D341Med (cell line): ENCODE measurements around the gene RNF220.
A peak's percentile ranks its signal among the peaks of the same experiment; 100 is the strongest.

Experiments used
- DNase-seq: peaks from one replicate; pipeline ENCODE4 v3.0.0; 2012; ENCODE audit warnings: low spot score

The RNF220 gene

GRCh38 chr1:44587796-44588460 is 182.9 kb downstream of the RNF220 start:
- DNase-seq, result no peak

- no peak for DNase-seq
Measured at GRCh38 chr1:44588551-44589210, 183.6 kb downstream of the RNF220 start.

GRCh38 chr1:44590475-44590874 is 185.4 kb downstream of the RNF220 start:
- no peak for DNase-seq

- no peak for DNase-seq
Measured at GRCh38 chr1:44591381-44591780, 186.3 kb downstream of the RNF220 start.

- DNase-seq, result no peak
Measured at GRCh38 chr1:44592208-44593145, 187.4 kb downstream of the RNF220 start.

GRCh38 chr1:44594353-44594752 is 189.3 kb downstream of the RNF220 start:
- no peak for DNase-seq

GRCh38 chr1:44594871-44595735 is 190.0 kb downstream of the RNF220 start:
- peak; percentile 93 for DNase-seq

- DNase-seq, result no peak
Measured at GRCh38 chr1:44596511-44596910, 191.5 kb downstream of the RNF220 start.

- DNase-seq, result no peak
Measured at GRCh38 chr1:44598167-44598566, 193.1 kb downstream of the RNF220 start.

- no peak for DNase-seq
Measured at GRCh38 chr1:44602634-44603628, 197.9 kb downstream of the RNF220 start.

GRCh38 chr1:44603718-44604117 is 198.7 kb downstream of the RNF220 start:
- no peak for DNase-seq

- DNase-seq, result no peak
Measured at GRCh38 chr1:44604157-44604955, 199.3 kb downstream of the RNF220 start.

GRCh38 chr1:44605914-44606615 is 201.0 kb downstream of the RNF220 start:
- DNase-seq, result no peak

- no peak for DNase-seq
Measured at GRCh38 chr1:44606701-44607281, 201.7 kb downstream of the RNF220 start.

GRCh38 chr1:44608141-44608540 is 203.1 kb downstream of the RNF220 start:
- no peak for DNase-seq

- peak; percentile 77 for DNase-seq
Measured at GRCh38 chr1:44609412-44609767, 204.3 kb downstream of the RNF220 start.

- no peak for DNase-seq
Measured at GRCh38 chr1:44609768-44610526, 204.9 kb downstream of the RNF220 start.
